COLO668 (cell line): Measurements from ENCODE around the gene ZNF385D.

Experiments
- DNase-seq: peaks from one replicate; lab custom pipeline; 2025; ENCODE audit not compliant: unreplicated experiment; lab: John Stamatoyannopoulos, UW

Gene ZNF385D

GRCh38 chr3:21618695-21619094, 132.3 kb downstream of the ZNF385D start:
- no peak for DNase-seq

- DNase-seq: no peak
Measured at GRCh38 chr3:21613372-21614070, 137.5 kb downstream of the ZNF385D start.

GRCh38 chr3:21601178-21601577, 149.8 kb downstream of the ZNF385D start:
- no peak for DNase-seq

- no peak for DNase-seq
Measured at GRCh38 chr3:21599890-21600289, 151.1 kb downstream of the ZNF385D start.

GRCh38 chr3:21592828-21593227, 158.2 kb downstream of the ZNF385D start:
- DNase-seq: no peak

GRCh38 chr3:21587894-21588293, 163.1 kb downstream of the ZNF385D start:
- DNase-seq: no peak

GRCh38 chr3:21585216-21585740, 165.7 kb downstream of the ZNF385D start:
- DNase-seq: no peak

- no peak for DNase-seq
Measured at GRCh38 chr3:21573291-21573690, 177.7 kb downstream of the ZNF385D start.

- DNase-seq: no peak
Measured at GRCh38 chr3:21564531-21564930, 186.5 kb downstream of the ZNF385D start.

- no peak for DNase-seq
Measured at GRCh38 chr3:21562243-21562642, 188.8 kb downstream of the ZNF385D start.

GRCh38 chr3:21561472-21561871, 189.5 kb downstream of the ZNF385D start:
- no peak for DNase-seq

- DNase-seq: no peak
Measured at GRCh38 chr3:21551019-21551418, 200.0 kb downstream of the ZNF385D start.

- DNase-seq: no peak
Measured at GRCh38 chr3:21544076-21544462, 206.9 kb downstream of the ZNF385D start.

GRCh38 chr3:21543380-21544075, 207.5 kb downstream of the ZNF385D start:
- DNase-seq: no peak

- DNase-seq: no peak
Measured at GRCh38 chr3:21542656-21543379, 208.2 kb downstream of the ZNF385D start.

- DNase-seq: no peak
Measured at GRCh38 chr3:21540265-21540664, 210.7 kb downstream of the ZNF385D start.

- no peak for DNase-seq
Measured at GRCh38 chr3:21534462-21534861, 216.5 kb downstream of the ZNF385D start.

GRCh38 chr3:21533002-21533401, 218.0 kb downstream of the ZNF385D start:
- DNase-seq: no peak

- DNase-seq: no peak
Measured at GRCh38 chr3:21531909-21532308, 219.1 kb downstream of the ZNF385D start.

- no peak for DNase-seq
Measured at GRCh38 chr3:21528291-21528995, 222.6 kb downstream of the ZNF385D start.

- no peak for DNase-seq
Measured at GRCh38 chr3:21526461-21526860, 224.5 kb downstream of the ZNF385D start.
